CD8-positive, alpha-beta memory T cell (primary cell): ENCODE data around the gene RPP30. TPM values are rescaled to one million over a fixed set of nuclear protein-coding genes. Genes with fewer than 3 reads are reported as not detected.

ENCODE experiments used
- CTCF ChIA-PET: fragments of 350-600 bp; sonication (Branson Sonifier 250); formaldehyde crosslinking; loops from one replicate; lab custom pipeline; 2021; ENCODE audit warnings: antibody characterized with exemption; lab: Charles Lee
- POLR2A ChIA-PET: fragments of 350-600 bp; sonication (Branson Sonifier 250); formaldehyde crosslinking; loops from one replicate; lab custom pipeline; 2021; ENCODE audit warnings: antibody characterized with exemption; lab: Charles Lee
- DNase-seq, 5 donors: peaks; one replicate each; pipeline versions ENCODE4 v3.0.0 to v3.0.0-alpha.2; 2020 to 2022; ENCODE audit warnings: mixed read lengths in 1 of 5
- H3K27ac ChIP-seq: one replicate; pipeline ENCODE4 v1.7.0; 2013; ENCODE audit warnings: low read depth, mild to moderate bottlenecking, low read length, moderate library complexity
- H3K27me3 ChIP-seq: 2 replicates; pipeline ENCODE4 v1.7.0; 2013; ENCODE audit warnings: low read length, mild to moderate bottlenecking; ENCODE audit not compliant: insufficient read depth, poor library complexity, severe bottlenecking
- H3K36me3 ChIP-seq: 2 replicates; pipeline ENCODE4 v1.7.0; 2013; ENCODE audit warnings: mild to moderate bottlenecking, low read length, moderate library complexity; ENCODE audit not compliant: insufficient read depth
- H3K4me1 ChIP-seq: 2 replicates; pipeline ENCODE4 v1.7.0; 2013; ENCODE audit warnings: mild to moderate bottlenecking, low read length, moderate library complexity; ENCODE audit not compliant: insufficient read depth
- H3K4me3 ChIP-seq: 2 replicates; pipeline ENCODE4 v1.7.0; 2013; ENCODE audit warnings: mild to moderate bottlenecking, low read length
- H3K9me3 ChIP-seq: 2 replicates; pipeline ENCODE4 v1.7.0; 2013; ENCODE audit warnings: mild to moderate bottlenecking, low read length
- H3K27ac Mint-ChIP-seq, 8 donors: one replicate each; pipeline ENCODE4 v1.8.0; 2020 to 2021; ENCODE audit warnings: mixed read lengths in 8 of 8, mild to moderate bottlenecking in 6 of 8, inconsistent platforms in 3 of 8, moderate library complexity in 3 of 8
- H3K27me3 Mint-ChIP-seq, 2 donors: one replicate each; pipeline ENCODE4 v1.8.0; 2020 to 2021; ENCODE audit warnings: mixed read lengths in 2 of 2, mild to moderate bottlenecking in 1 of 2, moderate library complexity in 1 of 2
- H3K36me3 Mint-ChIP-seq, 3 donors: one replicate each; pipeline ENCODE4 v1.8.0; 2020 to 2021; ENCODE audit warnings: mixed read lengths in 3 of 3, inconsistent platforms in 1 of 3, mild to moderate bottlenecking in 1 of 3
- H3K4me1 Mint-ChIP-seq, 3 donors: one replicate each; pipeline ENCODE4 v1.8.0; 2020 to 2021; ENCODE audit warnings: mixed read lengths in 3 of 3, inconsistent platforms in 1 of 3, mild to moderate bottlenecking in 1 of 3
- H3K4me3 Mint-ChIP-seq, 7 donors: one replicate each; pipeline ENCODE4 v1.8.0; 2020 to 2021; ENCODE audit warnings: mixed read lengths in 7 of 7, mild to moderate bottlenecking in 6 of 7, moderate library complexity in 4 of 7, inconsistent platforms in 2 of 7
- H3K9me3 Mint-ChIP-seq, 5 donors: one replicate each; pipeline ENCODE4 v1.8.0; 2020 to 2022; ENCODE audit warnings: mixed read lengths in 5 of 5, mild to moderate bottlenecking in 3 of 5, moderate library complexity in 2 of 5, inconsistent platforms in 1 of 5
- polyA plus RNA-seq: library from polyadenylated mRNA; unstranded; fragments of 300-500 nt; fragmentation: Illumina TruSeq; gene quantifications from one replicate; pipeline ENCODE4 v1.2.3, GENCODE V29; 2021
- total RNA-seq, 2 experiments: library from RNA; stranded (reverse); gene quantifications; one replicate each; pipeline ENCODE4 v1.2.3, GENCODE V29; 2021

The RPP30 gene
- total and polyA plus RNA-seq, 3 experiments from 2014 or later, result 40.3 to 130 (median 123) TPM

GRCh38 chr10:90847436-90847835 is 24.3 kb upstream of the RPP30 start:
- Mint-ChIP-seq H3K27ac (no peak overlapping the region), H3K9me3 (peaks cover 13 to 28% (median 25%) of the 10 kb centered on the region in 5 donors), H3K4me3 (no peak overlapping the region), H3K27me3 (peaks cover 38 to 62% of the 10 kb centered on the region in 2 donors), H3K4me1 (no peaks in the 10 kb centered on the region), H3K36me3 (peaks cover 0 to 15% (median 5%) of the 10 kb centered on the region in 3 donors)
- no peak for DNase-seq
- no peak overlapping the region for H3K4me3 ChIP-seq
- H3K9me3 ChIP-seq, result no peaks in the 10 kb centered on the region
- POLR2A ChIA-PET, result no interaction called here
- CTCF ChIA-PET, result no interaction called here
- no peak overlapping the region for H3K27ac ChIP-seq
- no peaks in the 10 kb centered on the region for H3K27me3 ChIP-seq
- H3K36me3 ChIP-seq, result no peaks in the 10 kb centered on the region
- H3K4me1 ChIP-seq, result no peaks in the 10 kb centered on the region

- H3K4me1 Mint-ChIP-seq, result no peaks in the 10 kb centered on the region
- Histone ChIP-seq H3K4me3 (no peak overlapping the region), H3K36me3 (no peaks in the 10 kb centered on the region), H3K27me3 (peaks cover 12% of the 10 kb centered on the region), H3K27ac (no peak overlapping the region), H3K4me1 (no peaks in the 10 kb centered on the region), H3K9me3 (no peaks in the 10 kb centered on the region)
- CTCF ChIA-PET, result no interaction called here
- no peak overlapping the region for H3K4me3 Mint-ChIP-seq
- peaks cover 13 to 28% (median 25%) of the 10 kb centered on the region in 5 donors for H3K9me3 Mint-ChIP-seq
- H3K27ac Mint-ChIP-seq, result no peak overlapping the region
- POLR2A ChIA-PET, result no interaction called here
- H3K36me3 Mint-ChIP-seq, result peaks cover 0 to 15% (median 5%) of the 10 kb centered on the region in 3 donors
- DNase-seq, result no peak
- H3K27me3 Mint-ChIP-seq, result peaks cover 35 to 64% of the 10 kb centered on the region in 2 donors
Observed at GRCh38 chr10:90849956-90850749, 21.6 kb upstream of the RPP30 start.

GRCh38 chr10:90855126-90855525 is 16.6 kb upstream of the RPP30 start:
- H3K4me1 Mint-ChIP-seq, result peaks cover 5 to 15% (median 14%) of the 10 kb centered on the region in 3 donors
- H3K4me1 ChIP-seq, result peaks cover 5% of the 10 kb centered on the region
- H3K36me3 ChIP-seq, result no peaks in the 10 kb centered on the region
- H3K9me3 Mint-ChIP-seq, result peaks cover 13 to 20% (median 16%) of the 10 kb centered on the region in 5 donors
- H3K27ac Mint-ChIP-seq, result no peak overlapping the region
- no peak overlapping the region for H3K4me3 ChIP-seq
- H3K9me3 ChIP-seq, result no peaks in the 10 kb centered on the region
- no peak for DNase-seq
- no peak overlapping the region for H3K4me3 Mint-ChIP-seq
- H3K27ac ChIP-seq, result no peak overlapping the region
- peaks cover 4 to 15% (median 5%) of the 10 kb centered on the region in 3 donors for H3K36me3 Mint-ChIP-seq
- ChIA-PET CTCF (no interaction called here), POLR2A (no interaction called here)
- H3K27me3 Mint-ChIP-seq, result peaks cover 43 to 84% of the 10 kb centered on the region in 2 donors
- peaks cover 36% of the 10 kb centered on the region for H3K27me3 ChIP-seq

- no peak for DNase-seq
- peaks cover 5 to 15% (median 14%) of the 10 kb centered on the region in 3 donors for H3K4me1 Mint-ChIP-seq
- H3K9me3 ChIP-seq, result no peaks in the 10 kb centered on the region
- ChIA-PET POLR2A (no interaction called here), CTCF (interaction anchor here (1.1 to 1.2 kb wide), 2 partner anchors 15 to 23 kb away, joined by 4 read pairs; partner anchors contain the start of gene RPP30)
- H3K36me3 Mint-ChIP-seq, result peaks cover 2 to 5% (median 4%) of the 10 kb centered on the region in 3 donors
- H3K4me3 ChIP-seq, result no peak overlapping the region
- no peak overlapping the region for H3K27ac ChIP-seq
- H3K4me1 ChIP-seq, result peaks cover 5% of the 10 kb centered on the region
- peak overlapping the region in 6 of 7 donors; percentile 62 to 89 (median 82) for H3K4me3 Mint-ChIP-seq
- peaks cover 36% of the 10 kb centered on the region for H3K27me3 ChIP-seq
- no peak overlapping the region for H3K27ac Mint-ChIP-seq
- H3K9me3 Mint-ChIP-seq, result peaks cover 3 to 9% (median 5%) of the 10 kb centered on the region in 5 donors
- no peaks in the 10 kb centered on the region for H3K36me3 ChIP-seq
- H3K27me3 Mint-ChIP-seq, result peaks cover 37 to 79% of the 10 kb centered on the region in 2 donors
Observed at GRCh38 chr10:90856261-90856660, 15.5 kb upstream of the RPP30 start.

- peaks cover 5 to 15% (median 14%) of the 10 kb centered on the region in 3 donors for H3K4me1 Mint-ChIP-seq
- H3K27me3 ChIP-seq, result peaks cover 36% of the 10 kb centered on the region
- no peaks in the 10 kb centered on the region for H3K9me3 ChIP-seq
- H3K9me3 Mint-ChIP-seq, result peaks cover 0 to 2% (median 2%) of the 10 kb centered on the region in 5 donors
- H3K27ac Mint-ChIP-seq, result peak overlapping the region in 4 of 8 donors; percentile 48 to 79 (median 62)
- H3K27me3 Mint-ChIP-seq, result peaks cover 39 to 77% of the 10 kb centered on the region in 2 donors
- H3K4me3 ChIP-seq, result peak overlapping the region; percentile 62
- ChIA-PET CTCF (interaction anchor here (1.1 to 1.3 kb wide), 3 partner anchors 10 to 23 kb away, joined by 3 to 4 read pairs (median 4); partner anchors contain the start of gene RPP30), POLR2A (no interaction called here)
- no peak overlapping the region for H3K27ac ChIP-seq
- peaks cover 5% of the 10 kb centered on the region for H3K4me1 ChIP-seq
- no peaks in the 10 kb centered on the region for H3K36me3 ChIP-seq
- H3K36me3 Mint-ChIP-seq, result peaks cover 0 to 4% (median 0%) of the 10 kb centered on the region in 3 donors
- H3K4me3 Mint-ChIP-seq, result peak overlapping the region; percentile 81 to 90 (median 87)
- peak in 2 of 5 donors; percentile 6 to 47 for DNase-seq
Observed at GRCh38 chr10:90856964-90857634, 14.7 kb upstream of the RPP30 start.

GRCh38 chr10:90857635-90858460 is 13.9 kb upstream of the RPP30 start, which contains the start of gene HTR7:
Gene HTR7, minus strand, starts transcription at chr10:90858039. Its CDS starts 368 bp downstream, at chr10:90857671.
- Histone ChIP-seq H3K9me3 (no peaks in the 10 kb centered on the region), H3K27ac (no peak within 1 kb of the TSS), H3K4me1 (peaks cover 5% of the 10 kb centered on the region), H3K36me3 (no peaks in the 10 kb centered on the region), H3K27me3 (peaks cover 36% of the 10 kb centered on the region), H3K4me3 (peak within 1 kb of the TSS; percentile 62)
- POLR2A ChIA-PET, result no interaction called here
- peaks cover 0 to 4% (median 0%) of the 10 kb centered on the region in 3 donors for H3K36me3 Mint-ChIP-seq
- peaks cover 37 to 70% of the 10 kb centered on the region in 2 donors for H3K27me3 Mint-ChIP-seq
- peak within 1 kb of the TSS in 5 of 8 donors; percentile 48 to 84 (median 78) for H3K27ac Mint-ChIP-seq
- H3K4me3 Mint-ChIP-seq, result peak within 1 kb of the TSS; percentile 81 to 91 (median 87)
- peaks cover 5 to 15% (median 14%) of the 10 kb centered on the region in 3 donors for H3K4me1 Mint-ChIP-seq
- DNase-seq, result peak; percentile 38 to 70 (median 63)
- no peaks in the 10 kb centered on the region for H3K9me3 Mint-ChIP-seq
- CTCF ChIA-PET, result interaction anchor here (0.8 to 1.6 kb wide), 6 partner anchors 9 to 103 kb away, joined by 3 to 8 read pairs (median 4); partner anchors contain the start of gene RPP30

GRCh38 chr10:90858461-90858968 is 13.3 kb upstream of the RPP30 start:
- ChIA-PET CTCF (interaction anchor here (0.8 to 1.6 kb wide), 6 partner anchors 9 to 104 kb away, joined by 3 to 8 read pairs (median 4); partner anchors contain the start of gene RPP30), POLR2A (no interaction called here)
- H3K27me3 ChIP-seq, result peaks cover 36% of the 10 kb centered on the region
- Mint-ChIP-seq H3K27ac (peak overlapping the region in 3 of 8 donors; percentile 70 to 84 (median 78)), H3K4me1 (peaks cover 5 to 15% (median 14%) of the 10 kb centered on the region in 3 donors), H3K27me3 (peaks cover 36 to 73% of the 10 kb centered on the region in 2 donors), H3K9me3 (no peaks in the 10 kb centered on the region), H3K36me3 (peaks cover 0 to 4% (median 0%) of the 10 kb centered on the region in 3 donors), H3K4me3 (peak overlapping the region; percentile 80 to 91 (median 87))
- no peak for DNase-seq
- H3K36me3 ChIP-seq, result no peaks in the 10 kb centered on the region
- H3K4me1 ChIP-seq, result peaks cover 5% of the 10 kb centered on the region
- H3K4me3 ChIP-seq, result peak overlapping the region; percentile 42
- no peaks in the 10 kb centered on the region for H3K9me3 ChIP-seq
- no peak overlapping the region for H3K27ac ChIP-seq
